H1 (cell line): Measurements from ENCODE around the gene LAMB3. TPM values are rescaled to one million over a fixed set of nuclear protein-coding genes. Genes with fewer than 3 reads are reported as not detected.

Experiments
- ASH2L ChIP-seq: fragments of 200-600, 300-600 bp; sonication (generic); IDR thresholded peaks from one replicate; pipeline ENCODE4 v1.7.1; 2017; ENCODE audit warnings: low read length
- BRCA1 ChIP-seq: IDR thresholded peaks from 2 replicates; pipeline ENCODE4 v1.6.1; 2012; ENCODE audit warnings: low read depth, low read length, improper control_type of control experiment
- FOSL1 ChIP-seq: IDR thresholded peaks from 2 replicates; pipeline ENCODE4 v1.6.1; 2011; ENCODE audit warnings: mild to moderate bottlenecking, low read depth, low read length, moderate library complexity; ENCODE audit not compliant: insufficient read depth
- HDAC6 ChIP-seq: IDR thresholded peaks from one replicate; pipeline ENCODE4 v1.7.1; 2012; ENCODE audit warnings: low read depth, mild to moderate bottlenecking, inconsistent platforms, low read length, moderate library complexity
- NANOG ChIP-seq: IDR thresholded peaks from 2 replicates; pipeline ENCODE4 v1.6.1; 2011; ENCODE audit warnings: low read length, low read depth, mild to moderate bottlenecking, inconsistent platforms; ENCODE audit not compliant: insufficient read depth, poor library complexity, severe bottlenecking
- RFX5 ChIP-seq: IDR thresholded peaks from 2 replicates; pipeline ENCODE4 v1.6.1; 2011; ENCODE audit warnings: low read depth, low read length, improper control_type of control experiment, borderline replicate concordance
- TAF1 ChIP-seq: IDR thresholded peaks from 2 replicates; pipeline ENCODE4 v1.6.1; 2011; ENCODE audit warnings: mild to moderate bottlenecking, low read depth, low read length
- polyA plus RNA-seq, 7 experiments: library from polyadenylated mRNA; depleted of rRNA in 3 of 7; stranded (reverse) in 5 of 7; unstranded in 2 of 7; fragments of >200 nt in 5 of 7; fragments of 200-250 nt in 2 of 7; gene quantifications; 1 replicate in 5 of 7; 2 replicates in 1 of 7; 4 replicates in 1 of 7; pipeline versions ENCODE4 v1.2.1 to v1.2.3, GENCODE V29; 2011 to 2013; ENCODE audit warnings: missing spikeins in 2 of 7, mixed read lengths in 2 of 7
- total RNA-seq: library from RNA; stranded (reverse); fragmentation: NEBNext Ultra II Directional; extraction: Animal tissue kit (Norgen Biotek cat#: 25700); gene quantifications from 2 replicates; pipeline ENCODE4 v1.2.1, GENCODE V29; 2021
- TF ChIP-seq, protein P1 (sequence below): fragments of 300-600 bp; sonication (generic); IDR thresholded peaks from 2 replicates; pipeline ENCODE4 v1.7.1; 2012; ENCODE audit warnings: low read length, moderate library complexity, mild to moderate bottlenecking, inconsistent platforms; ENCODE audit not compliant: insufficient replicate concordance
- TF ChIP-seq, protein P2 (sequence below), 3 experiments: IDR thresholded peaks; 1 replicate in 2 of 3; 2 replicates in 1 of 3; pipeline versions ENCODE4 v1.5.1 to v1.6.1; 2011; ENCODE audit warnings: low read length in 3 of 3, mild to moderate bottlenecking in 3 of 3, inconsistent platforms in 2 of 3, low read depth in 1 of 3, moderate library complexity in 1 of 3; ENCODE audit not compliant: insufficient read depth in 1 of 3; ENCODE audit errors: control extremely low read depth in 1 of 3

LAMB3 gene
- total and polyA plus RNA-seq, 2 of the 8 experiments (the other 6 are each of a cell fraction or from before 2014, with no cell fraction given) = 0.45 to 0.50 TPM

DNA sequence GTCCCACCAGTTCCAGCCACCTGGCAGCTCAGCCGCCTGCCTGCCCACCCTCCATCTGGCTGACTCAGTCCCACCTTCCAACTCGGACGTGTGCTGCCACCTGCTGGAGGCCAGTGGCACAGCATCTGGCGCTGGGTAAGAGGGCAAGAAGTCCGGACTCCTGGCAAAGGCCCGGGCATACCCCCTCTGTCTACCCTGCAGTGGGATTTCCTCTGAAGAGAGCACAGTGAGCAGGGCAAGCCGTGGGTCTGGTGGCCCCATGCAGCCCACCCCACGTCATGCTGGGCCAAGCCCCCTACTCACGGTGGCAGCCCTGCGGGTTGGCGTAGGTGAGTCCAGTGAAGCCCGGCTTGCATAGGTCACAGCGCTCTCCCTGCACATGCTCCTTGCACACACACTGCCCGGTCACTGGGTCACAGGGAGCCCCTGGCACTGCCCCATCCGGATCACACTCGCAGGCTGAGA is 24.5 kb downstream of the LAMB3 start (continued):
- TF ChIP-seq, protein P1, sequence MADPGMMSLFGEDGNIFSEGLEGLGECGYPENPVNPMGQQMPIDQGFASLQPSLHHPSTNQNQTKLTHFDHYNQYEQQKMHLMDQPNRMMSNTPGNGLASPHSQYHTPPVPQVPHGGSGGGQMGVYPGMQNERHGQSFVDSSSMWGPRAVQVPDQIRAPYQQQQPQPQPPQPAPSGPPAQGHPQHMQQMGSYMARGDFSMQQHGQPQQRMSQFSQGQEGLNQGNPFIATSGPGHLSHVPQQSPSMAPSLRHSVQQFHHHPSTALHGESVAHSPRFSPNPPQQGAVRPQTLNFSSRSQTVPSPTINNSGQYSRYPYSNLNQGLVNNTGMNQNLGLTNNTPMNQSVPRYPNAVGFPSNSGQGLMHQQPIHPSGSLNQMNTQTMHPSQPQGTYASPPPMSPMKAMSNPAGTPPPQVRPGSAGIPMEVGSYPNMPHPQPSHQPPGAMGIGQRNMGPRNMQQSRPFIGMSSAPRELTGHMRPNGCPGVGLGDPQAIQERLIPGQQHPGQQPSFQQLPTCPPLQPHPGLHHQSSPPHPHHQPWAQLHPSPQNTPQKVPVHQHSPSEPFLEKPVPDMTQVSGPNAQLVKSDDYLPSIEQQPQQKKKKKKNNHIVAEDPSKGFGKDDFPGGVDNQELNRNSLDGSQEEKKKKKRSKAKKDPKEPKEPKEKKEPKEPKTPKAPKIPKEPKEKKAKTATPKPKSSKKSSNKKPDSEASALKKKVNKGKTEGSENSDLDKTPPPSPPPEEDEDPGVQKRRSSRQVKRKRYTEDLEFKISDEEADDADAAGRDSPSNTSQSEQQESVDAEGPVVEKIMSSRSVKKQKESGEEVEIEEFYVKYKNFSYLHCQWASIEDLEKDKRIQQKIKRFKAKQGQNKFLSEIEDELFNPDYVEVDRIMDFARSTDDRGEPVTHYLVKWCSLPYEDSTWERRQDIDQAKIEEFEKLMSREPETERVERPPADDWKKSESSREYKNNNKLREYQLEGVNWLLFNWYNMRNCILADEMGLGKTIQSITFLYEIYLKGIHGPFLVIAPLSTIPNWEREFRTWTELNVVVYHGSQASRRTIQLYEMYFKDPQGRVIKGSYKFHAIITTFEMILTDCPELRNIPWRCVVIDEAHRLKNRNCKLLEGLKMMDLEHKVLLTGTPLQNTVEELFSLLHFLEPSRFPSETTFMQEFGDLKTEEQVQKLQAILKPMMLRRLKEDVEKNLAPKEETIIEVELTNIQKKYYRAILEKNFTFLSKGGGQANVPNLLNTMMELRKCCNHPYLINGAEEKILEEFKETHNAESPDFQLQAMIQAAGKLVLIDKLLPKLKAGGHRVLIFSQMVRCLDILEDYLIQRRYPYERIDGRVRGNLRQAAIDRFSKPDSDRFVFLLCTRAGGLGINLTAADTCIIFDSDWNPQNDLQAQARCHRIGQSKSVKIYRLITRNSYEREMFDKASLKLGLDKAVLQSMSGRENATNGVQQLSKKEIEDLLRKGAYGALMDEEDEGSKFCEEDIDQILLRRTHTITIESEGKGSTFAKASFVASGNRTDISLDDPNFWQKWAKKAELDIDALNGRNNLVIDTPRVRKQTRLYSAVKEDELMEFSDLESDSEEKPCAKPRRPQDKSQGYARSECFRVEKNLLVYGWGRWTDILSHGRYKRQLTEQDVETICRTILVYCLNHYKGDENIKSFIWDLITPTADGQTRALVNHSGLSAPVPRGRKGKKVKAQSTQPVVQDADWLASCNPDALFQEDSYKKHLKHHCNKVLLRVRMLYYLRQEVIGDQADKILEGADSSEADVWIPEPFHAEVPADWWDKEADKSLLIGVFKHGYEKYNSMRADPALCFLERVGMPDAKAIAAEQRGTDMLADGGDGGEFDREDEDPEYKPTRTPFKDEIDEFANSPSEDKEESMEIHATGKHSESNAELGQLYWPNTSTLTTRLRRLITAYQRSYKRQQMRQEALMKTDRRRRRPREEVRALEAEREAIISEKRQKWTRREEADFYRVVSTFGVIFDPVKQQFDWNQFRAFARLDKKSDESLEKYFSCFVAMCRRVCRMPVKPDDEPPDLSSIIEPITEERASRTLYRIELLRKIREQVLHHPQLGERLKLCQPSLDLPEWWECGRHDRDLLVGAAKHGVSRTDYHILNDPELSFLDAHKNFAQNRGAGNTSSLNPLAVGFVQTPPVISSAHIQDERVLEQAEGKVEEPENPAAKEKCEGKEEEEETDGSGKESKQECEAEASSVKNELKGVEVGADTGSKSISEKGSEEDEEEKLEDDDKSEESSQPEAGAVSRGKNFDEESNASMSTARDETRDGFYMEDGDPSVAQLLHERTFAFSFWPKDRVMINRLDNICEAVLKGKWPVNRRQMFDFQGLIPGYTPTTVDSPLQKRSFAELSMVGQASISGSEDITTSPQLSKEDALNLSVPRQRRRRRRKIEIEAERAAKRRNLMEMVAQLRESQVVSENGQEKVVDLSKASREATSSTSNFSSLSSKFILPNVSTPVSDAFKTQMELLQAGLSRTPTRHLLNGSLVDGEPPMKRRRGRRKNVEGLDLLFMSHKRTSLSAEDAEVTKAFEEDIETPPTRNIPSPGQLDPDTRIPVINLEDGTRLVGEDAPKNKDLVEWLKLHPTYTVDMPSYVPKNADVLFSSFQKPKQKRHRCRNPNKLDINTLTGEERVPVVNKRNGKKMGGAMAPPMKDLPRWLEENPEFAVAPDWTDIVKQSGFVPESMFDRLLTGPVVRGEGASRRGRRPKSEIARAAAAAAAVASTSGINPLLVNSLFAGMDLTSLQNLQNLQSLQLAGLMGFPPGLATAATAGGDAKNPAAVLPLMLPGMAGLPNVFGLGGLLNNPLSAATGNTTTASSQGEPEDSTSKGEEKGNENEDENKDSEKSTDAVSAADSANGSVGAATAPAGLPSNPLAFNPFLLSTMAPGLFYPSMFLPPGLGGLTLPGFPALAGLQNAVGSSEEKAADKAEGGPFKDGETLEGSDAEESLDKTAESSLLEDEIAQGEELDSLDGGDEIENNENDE = no peak
- TF ChIP-seq RFX5 (no peak), NANOG (no peak), BRCA1 (no peak), HDAC6 (no peak), ASH2L (no peak), TAF1 (no peak), FOSL1 (no peak)
- TF ChIP-seq, protein P2, sequence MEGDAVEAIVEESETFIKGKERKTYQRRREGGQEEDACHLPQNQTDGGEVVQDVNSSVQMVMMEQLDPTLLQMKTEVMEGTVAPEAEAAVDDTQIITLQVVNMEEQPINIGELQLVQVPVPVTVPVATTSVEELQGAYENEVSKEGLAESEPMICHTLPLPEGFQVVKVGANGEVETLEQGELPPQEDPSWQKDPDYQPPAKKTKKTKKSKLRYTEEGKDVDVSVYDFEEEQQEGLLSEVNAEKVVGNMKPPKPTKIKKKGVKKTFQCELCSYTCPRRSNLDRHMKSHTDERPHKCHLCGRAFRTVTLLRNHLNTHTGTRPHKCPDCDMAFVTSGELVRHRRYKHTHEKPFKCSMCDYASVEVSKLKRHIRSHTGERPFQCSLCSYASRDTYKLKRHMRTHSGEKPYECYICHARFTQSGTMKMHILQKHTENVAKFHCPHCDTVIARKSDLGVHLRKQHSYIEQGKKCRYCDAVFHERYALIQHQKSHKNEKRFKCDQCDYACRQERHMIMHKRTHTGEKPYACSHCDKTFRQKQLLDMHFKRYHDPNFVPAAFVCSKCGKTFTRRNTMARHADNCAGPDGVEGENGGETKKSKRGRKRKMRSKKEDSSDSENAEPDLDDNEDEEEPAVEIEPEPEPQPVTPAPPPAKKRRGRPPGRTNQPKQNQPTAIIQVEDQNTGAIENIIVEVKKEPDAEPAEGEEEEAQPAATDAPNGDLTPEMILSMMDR (IDR thresholded peaks at IDR 0.05; ENCODE audit: control extremely low read depth in 1 of 3, insufficient read depth in 1 of 3, low read depth in 1 of 3, low read length in 3 of 3) = peak; percentile 98
